Measurements from ENCODE around the gene CDO1.

Gene CDO1

GRCh38 chr5:115807654-115808052, 8.8 kb downstream of the CDO1 start:
- no peaks in the 10 kb centered on the region for H3K27me3 ChIP-seq (ENCODE audit: control insufficient read depth, insufficient read depth, low read length)

GRCh38 chr5:115806986-115807653, 9.3 kb downstream of the CDO1 start:
- H3K36me3 ChIP-seq (ENCODE audit: insufficient read depth, low read length), result no peaks in the 10 kb centered on the region
- H3K27me3 ChIP-seq (ENCODE audit: control insufficient read depth, insufficient read depth, low read length), result no peaks in the 10 kb centered on the region
- no peaks in the 10 kb centered on the region for H3K9me3 ChIP-seq (replicated peaks; ENCODE audit: low read length)
- H3K4me1 ChIP-seq (ENCODE audit: control insufficient read depth, insufficient read depth, low read length), result peaks cover 14% of the 10 kb centered on the region
- H3K4me3 ChIP-seq (ENCODE audit: low read length), result no peak overlapping the region
- H3K9ac ChIP-seq (ENCODE audit: low read depth, low read length), result no peak overlapping the region
- no peak overlapping the region for H3K4me2 ChIP-seq (ENCODE audit: low read length)

More at GRCh38 chr5:115807654-115808052, 8.8 kb downstream of the CDO1 start:
- H3K9ac ChIP-seq (ENCODE audit: low read depth, low read length), result no peak overlapping the region
- H3K9me3 ChIP-seq (replicated peaks; ENCODE audit: low read length), result no peaks in the 10 kb centered on the region
- H3K4me3 ChIP-seq (ENCODE audit: low read length), result no peak overlapping the region
- H3K4me1 ChIP-seq (ENCODE audit: control insufficient read depth, insufficient read depth, low read length), result peaks cover 14% of the 10 kb centered on the region
- H3K36me3 ChIP-seq (ENCODE audit: insufficient read depth, low read length), result no peaks in the 10 kb centered on the region
- H3K4me2 ChIP-seq (ENCODE audit: low read length), result no peak overlapping the region

- H3K36me3 ChIP-seq (ENCODE audit: insufficient read depth, low read length), result no peaks in the 10 kb centered on the region
- H3K9me3 ChIP-seq (replicated peaks; ENCODE audit: low read length), result no peaks in the 10 kb centered on the region
- H3K4me2 ChIP-seq (ENCODE audit: low read length), result no peak overlapping the region
- H3K4me1 ChIP-seq (ENCODE audit: control insufficient read depth, insufficient read depth, low read length), result no peaks in the 10 kb centered on the region
- H3K4me3 ChIP-seq (ENCODE audit: low read length), result no peak overlapping the region
- H3K9ac ChIP-seq (ENCODE audit: low read depth, low read length), result no peak overlapping the region
- no peaks in the 10 kb centered on the region for H3K27me3 ChIP-seq (ENCODE audit: control insufficient read depth, insufficient read depth, low read length)
Observed at GRCh38 chr5:115801984-115802383, 14.5 kb downstream of the CDO1 start.

GRCh38 chr5:115801152-115801551, 15.3 kb downstream of the CDO1 start:
- Histone ChIP-seq H3K4me3 (ENCODE audit: low read length) (no peak overlapping the region), H3K9me3 (replicated peaks; ENCODE audit: low read length) (no peaks in the 10 kb centered on the region), H3K4me1 (ENCODE audit: control insufficient read depth, insufficient read depth, low read length) (no peaks in the 10 kb centered on the region), H3K9ac (ENCODE audit: low read depth, low read length) (no peak overlapping the region), H3K4me2 (ENCODE audit: low read length) (no peak overlapping the region), H3K36me3 (ENCODE audit: insufficient read depth, low read length) (no peaks in the 10 kb centered on the region), H3K27me3 (ENCODE audit: control insufficient read depth, insufficient read depth, low read length) (no peaks in the 10 kb centered on the region)

- Histone ChIP-seq H3K27me3 (ENCODE audit: control insufficient read depth, insufficient read depth, low read length) (no peaks in the 10 kb centered on the region), H3K4me2 (ENCODE audit: low read length) (no peak overlapping the region), H3K9ac (ENCODE audit: low read depth, low read length) (no peak overlapping the region), H3K9me3 (replicated peaks; ENCODE audit: low read length) (no peaks in the 10 kb centered on the region), H3K4me1 (ENCODE audit: control insufficient read depth, insufficient read depth, low read length) (no peaks in the 10 kb centered on the region), H3K36me3 (ENCODE audit: insufficient read depth, low read length) (no peaks in the 10 kb centered on the region), H3K4me3 (ENCODE audit: low read length) (no peak overlapping the region)
Observed at GRCh38 chr5:115800108-115800507, 16.4 kb downstream of the CDO1 start.

- Histone ChIP-seq H3K36me3 (ENCODE audit: insufficient read depth, low read length) (no peaks in the 10 kb centered on the region), H3K27me3 (ENCODE audit: control insufficient read depth, insufficient read depth, low read length) (peaks cover 1% of the 10 kb centered on the region), H3K9me3 (replicated peaks; ENCODE audit: low read length) (no peaks in the 10 kb centered on the region), H3K9ac (ENCODE audit: low read depth, low read length) (no peak overlapping the region), H3K4me2 (ENCODE audit: low read length) (no peak overlapping the region), H3K4me1 (ENCODE audit: control insufficient read depth, insufficient read depth, low read length) (no peaks in the 10 kb centered on the region), H3K4me3 (ENCODE audit: low read length) (no peak overlapping the region)
Observed at GRCh38 chr5:115798252-115798651, 18.2 kb downstream of the CDO1 start.

- no peaks in the 10 kb centered on the region for H3K4me1 ChIP-seq (ENCODE audit: control insufficient read depth, insufficient read depth, low read length)
- no peaks in the 10 kb centered on the region for H3K36me3 ChIP-seq (ENCODE audit: insufficient read depth, low read length)
- no peak overlapping the region for H3K4me3 ChIP-seq (ENCODE audit: low read length)
- no peaks in the 10 kb centered on the region for H3K9me3 ChIP-seq (replicated peaks; ENCODE audit: low read length)
- peaks cover 15% of the 10 kb centered on the region for H3K27me3 ChIP-seq (ENCODE audit: control insufficient read depth, insufficient read depth, low read length)
- no peak overlapping the region for H3K4me2 ChIP-seq (ENCODE audit: low read length)
- H3K9ac ChIP-seq (ENCODE audit: low read depth, low read length), result no peak overlapping the region
Observed at GRCh38 chr5:115796656-115797055, 19.8 kb downstream of the CDO1 start.

GRCh38 chr5:115795700-115796099, 20.8 kb downstream of the CDO1 start:
- Histone ChIP-seq H3K4me3 (ENCODE audit: low read length) (no peak overlapping the region), H3K4me1 (ENCODE audit: control insufficient read depth, insufficient read depth, low read length) (no peaks in the 10 kb centered on the region), H3K27me3 (ENCODE audit: control insufficient read depth, insufficient read depth, low read length) (peaks cover 22% of the 10 kb centered on the region)

GRCh38 chr5:115788440-115788839, 28.0 kb downstream of the CDO1 start:
- peaks cover 33% of the 10 kb centered on the region for H3K27me3 ChIP-seq (ENCODE audit: control insufficient read depth, insufficient read depth, low read length)
- no peak overlapping the region for H3K4me3 ChIP-seq (ENCODE audit: low read length)
- H3K4me1 ChIP-seq (ENCODE audit: control insufficient read depth, insufficient read depth, low read length), result no peaks in the 10 kb centered on the region
- H3K36me3 ChIP-seq (ENCODE audit: insufficient read depth, low read length), result no peaks in the 10 kb centered on the region
- no peak overlapping the region for H3K9ac ChIP-seq (ENCODE audit: low read depth, low read length)
- H3K4me2 ChIP-seq (ENCODE audit: low read length), result no peak overlapping the region
- H3K9me3 ChIP-seq (replicated peaks; ENCODE audit: low read length), result no peaks in the 10 kb centered on the region

More at GRCh38 chr5:115795700-115796099, 20.8 kb downstream of the CDO1 start:
- Histone ChIP-seq H3K36me3 (ENCODE audit: insufficient read depth, low read length) (no peaks in the 10 kb centered on the region), H3K4me2 (ENCODE audit: low read length) (no peak overlapping the region), H3K9ac (ENCODE audit: low read depth, low read length) (no peak overlapping the region), H3K9me3 (replicated peaks; ENCODE audit: low read length) (no peaks in the 10 kb centered on the region)

- H3K4me1 ChIP-seq (ENCODE audit: control insufficient read depth, insufficient read depth, low read length), result no peaks in the 10 kb centered on the region
- no peaks in the 10 kb centered on the region for H3K9me3 ChIP-seq (replicated peaks; ENCODE audit: low read length)
- peaks cover 26% of the 10 kb centered on the region for H3K27me3 ChIP-seq (ENCODE audit: control insufficient read depth, insufficient read depth, low read length)
- H3K9ac ChIP-seq (ENCODE audit: low read depth, low read length), result no peak overlapping the region
- no peak overlapping the region for H3K4me3 ChIP-seq (ENCODE audit: low read length)
- no peak overlapping the region for H3K4me2 ChIP-seq (ENCODE audit: low read length)
- no peaks in the 10 kb centered on the region for H3K36me3 ChIP-seq (ENCODE audit: insufficient read depth, low read length)
Observed at GRCh38 chr5:115787426-115787825, 29.0 kb downstream of the CDO1 start.

- H3K4me3 ChIP-seq (ENCODE audit: low read length), result no peak overlapping the region
- H3K9ac ChIP-seq (ENCODE audit: low read depth, low read length), result no peak overlapping the region
- no peaks in the 10 kb centered on the region for H3K36me3 ChIP-seq (ENCODE audit: insufficient read depth, low read length)
- H3K4me1 ChIP-seq (ENCODE audit: control insufficient read depth, insufficient read depth, low read length), result no peaks in the 10 kb centered on the region
- H3K9me3 ChIP-seq (replicated peaks; ENCODE audit: low read length), result no peaks in the 10 kb centered on the region
- peaks cover 12% of the 10 kb centered on the region for H3K27me3 ChIP-seq (ENCODE audit: control insufficient read depth, insufficient read depth, low read length)
- no peak overlapping the region for H3K4me2 ChIP-seq (ENCODE audit: low read length)
Observed at GRCh38 chr5:115785381-115786065, 30.9 kb downstream of the CDO1 start.

- no peak overlapping the region for H3K4me3 ChIP-seq (ENCODE audit: low read length)
- no peaks in the 10 kb centered on the region for H3K9me3 ChIP-seq (replicated peaks; ENCODE audit: low read length)
- H3K4me1 ChIP-seq (ENCODE audit: control insufficient read depth, insufficient read depth, low read length), result no peaks in the 10 kb centered on the region
- H3K27me3 ChIP-seq (ENCODE audit: control insufficient read depth, insufficient read depth, low read length), result peaks cover 12% of the 10 kb centered on the region
- no peaks in the 10 kb centered on the region for H3K36me3 ChIP-seq (ENCODE audit: insufficient read depth, low read length)
- H3K4me2 ChIP-seq (ENCODE audit: low read length), result no peak overlapping the region
- no peak overlapping the region for H3K9ac ChIP-seq (ENCODE audit: low read depth, low read length)
Observed at GRCh38 chr5:115778417-115778816, 38.0 kb downstream of the CDO1 start.

All from skeletal muscle satellite cell (primary cell).